Measurements from ENCODE around the gene GNA14. TPM values are rescaled to one million over a fixed set of nuclear protein-coding genes. Genes with fewer than 3 reads are reported as not detected.
"Not testable (repeated sequence)": the region's sequence is repeated elsewhere in the genome, so short reads cannot be mapped to it uniquely, and the experiment has no call there.

The GNA14 gene
- total and polyA plus RNA-seq, 2 of the 8 experiments (the other 6 are each of a cell fraction or from before 2014, with no cell fraction given) = 3.4 to 6.3 TPM

DNA sequence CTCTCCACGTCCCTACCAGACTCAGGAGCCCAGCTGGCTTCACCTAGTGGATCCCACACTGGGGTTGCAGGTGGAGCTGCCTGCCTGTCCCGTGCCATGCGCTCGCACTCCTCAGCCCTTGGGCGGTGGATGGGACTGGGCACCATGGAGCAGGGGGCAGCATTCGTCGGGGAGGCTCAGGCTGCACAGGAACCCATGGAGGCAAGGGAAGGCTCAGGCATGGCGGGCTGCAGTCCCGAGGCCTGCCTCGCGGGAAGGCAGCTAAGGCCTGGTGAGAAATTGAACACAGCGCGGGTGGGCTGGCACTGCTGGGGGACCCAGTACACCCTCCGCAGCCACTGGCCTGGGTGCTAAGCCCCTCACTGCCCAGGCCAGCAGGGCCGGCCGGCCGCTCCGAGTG, 157.8 kb downstream of the GNA14 start:
- H2BK120ac ChIP-seq (replicated peaks; ENCODE audit: low read depth, low read length); H3K56ac ChIP-seq (replicated peaks; ENCODE audit: insufficient read length, low read depth, low read length); H4K5ac ChIP-seq (ENCODE audit: insufficient read length, low read depth, low read length); H3K27me3 ChIP-seq (replicated peaks in 1 of 4; ENCODE audit: control insufficient read depth in 3 of 4, extremely low read depth in 1 of 4, insufficient read depth in 3 of 4, low read length in 3 of 4); H3K23me2 ChIP-seq (ENCODE audit: low read depth, low read length); FAIRE-seq; DNase-seq (ENCODE audit: low read depth in 1 of 2, low spot score in 2 of 2); H4K91ac ChIP-seq (replicated peaks; ENCODE audit: insufficient read length, low read length); H2BK15ac ChIP-seq (ENCODE audit: low read length); H3K9ac ChIP-seq (replicated peaks in 1 of 4; ENCODE audit: extremely low read depth in 1 of 4, low read depth in 3 of 4, low read length in 3 of 4); H2BK5ac ChIP-seq (ENCODE audit: low read depth, low read length); H3K18ac ChIP-seq (ENCODE audit: extremely low read depth, low read length); H3K23ac ChIP-seq (ENCODE audit: insufficient read length); H2AK5ac ChIP-seq (ENCODE audit: low read depth, low read length); H3K4ac ChIP-seq (replicated peaks; ENCODE audit: insufficient read length, low read depth, low read length); H3K27ac ChIP-seq (ENCODE audit: low read depth, low read length); H2AFZ ChIP-seq (ENCODE audit: low read length); H3K14ac ChIP-seq (ENCODE audit: insufficient read length); H3K4me1 ChIP-seq (replicated peaks in 1 of 4; ENCODE audit: control insufficient read depth in 3 of 4, insufficient read depth in 4 of 4, low read length in 3 of 4); H3K79me2 ChIP-seq (ENCODE audit: control insufficient read depth in 1 of 2, insufficient read depth in 2 of 2, low read length in 2 of 2); POLR2A ChIA-PET (ENCODE audit: partially characterized antibody); H3K4me3 ChIP-seq (ENCODE audit: extremely low read depth in 1 of 4, insufficient read depth in 2 of 4, low read depth in 3 of 4, low read length in 4 of 4); H4K20me1 ChIP-seq (replicated peaks in 1 of 2; ENCODE audit: control insufficient read depth in 1 of 2, insufficient read depth in 2 of 2, low read length in 2 of 2); H3K9me3 ChIP-seq (ENCODE audit: insufficient read depth in 2 of 2, low read depth in 1 of 2, low read length in 1 of 2); H3K79me1 ChIP-seq (ENCODE audit: low read depth, low read length); H3K36me3 ChIP-seq (ENCODE audit: control insufficient read depth in 2 of 4, insufficient read depth in 4 of 4, low read length in 3 of 4); H2BK12ac ChIP-seq (ENCODE audit: low read depth, low read length); H4K8ac ChIP-seq (ENCODE audit: extremely low read depth, insufficient read depth, low read length); H3K4me2 ChIP-seq (ENCODE audit: insufficient read depth in 1 of 2, low read depth in 2 of 2, low read length in 2 of 2); H2BK20ac ChIP-seq (ENCODE audit: low read length): not testable (repeated sequence)
- 88% methylated on average over 18 of the region's 18 CpGs; no CpG with 5 or more reads in 1 of the 2 experiments for WGBS, 2 experiments (ENCODE audit: extremely low coverage in 1 of 2, insufficient coverage in 1 of 2, insufficient read length in 1 of 2, insufficient replicate concordance in 2 of 2, low coverage in 1 of 2, low lambda C conversion rate in 2 of 2, missing lambda C conversion rate in 1 of 2)
- CTCF ChIA-PET (ENCODE audit: partially characterized antibody) = interaction anchor here (0.6 to 6.3 kb wide), 12 partner anchors 14 to 275 kb away, joined by 3 to 72 read pairs (median 5); partner anchors contain the start of gene GNA14

- H2BK5ac ChIP-seq (ENCODE audit: low read depth, low read length); H4K5ac ChIP-seq (ENCODE audit: insufficient read length, low read depth, low read length); H3K23ac ChIP-seq (ENCODE audit: insufficient read length); DNase-seq (ENCODE audit: low read depth in 1 of 2, low spot score in 2 of 2); H3K9ac ChIP-seq (replicated peaks in 1 of 4; ENCODE audit: extremely low read depth in 1 of 4, low read depth in 3 of 4, low read length in 3 of 4); H3K4me2 ChIP-seq (ENCODE audit: insufficient read depth in 1 of 2, low read depth in 2 of 2, low read length in 2 of 2); H3K4me3 ChIP-seq (ENCODE audit: extremely low read depth in 1 of 4, insufficient read depth in 2 of 4, low read depth in 3 of 4, low read length in 4 of 4); H3K18ac ChIP-seq (ENCODE audit: extremely low read depth, low read length); H4K20me1 ChIP-seq (replicated peaks in 1 of 2; ENCODE audit: control insufficient read depth in 1 of 2, insufficient read depth in 2 of 2, low read length in 2 of 2); H2BK15ac ChIP-seq (ENCODE audit: low read length); H4K8ac ChIP-seq (ENCODE audit: extremely low read depth, insufficient read depth, low read length); H3K9me3 ChIP-seq (ENCODE audit: insufficient read depth in 2 of 2, low read depth in 1 of 2, low read length in 1 of 2); H4K91ac ChIP-seq (replicated peaks; ENCODE audit: insufficient read length, low read length); H2AFZ ChIP-seq (ENCODE audit: low read length); H3K4me1 ChIP-seq (replicated peaks in 1 of 4; ENCODE audit: control insufficient read depth in 3 of 4, insufficient read depth in 4 of 4, low read length in 3 of 4); H3K79me1 ChIP-seq (ENCODE audit: low read depth, low read length); H3K56ac ChIP-seq (replicated peaks; ENCODE audit: insufficient read length, low read depth, low read length); H3K27me3 ChIP-seq (replicated peaks in 1 of 4; ENCODE audit: control insufficient read depth in 3 of 4, extremely low read depth in 1 of 4, insufficient read depth in 3 of 4, low read length in 3 of 4); FAIRE-seq; H2AK5ac ChIP-seq (ENCODE audit: low read depth, low read length); H2BK120ac ChIP-seq (replicated peaks; ENCODE audit: low read depth, low read length); H3K4ac ChIP-seq (replicated peaks; ENCODE audit: insufficient read length, low read depth, low read length); POLR2A ChIA-PET (ENCODE audit: partially characterized antibody); H3K79me2 ChIP-seq (ENCODE audit: control insufficient read depth in 1 of 2, insufficient read depth in 2 of 2, low read length in 2 of 2); H2BK12ac ChIP-seq (ENCODE audit: low read depth, low read length); H3K14ac ChIP-seq (ENCODE audit: insufficient read length); H2BK20ac ChIP-seq (ENCODE audit: low read length); H3K23me2 ChIP-seq (ENCODE audit: low read depth, low read length); H3K36me3 ChIP-seq (ENCODE audit: control insufficient read depth in 2 of 4, insufficient read depth in 4 of 4, low read length in 3 of 4); H3K27ac ChIP-seq (ENCODE audit: low read depth, low read length): not testable (repeated sequence)
- 92% methylated on average over 21 of the region's 23 CpGs; no CpG with 5 or more reads in 1 of the 2 experiments for WGBS, 2 experiments (ENCODE audit: extremely low coverage in 1 of 2, insufficient coverage in 1 of 2, insufficient read length in 1 of 2, insufficient replicate concordance in 2 of 2, low coverage in 1 of 2, low lambda C conversion rate in 2 of 2, missing lambda C conversion rate in 1 of 2)
- CTCF ChIA-PET (ENCODE audit: partially characterized antibody) = interaction anchor here (0.6 to 6.3 kb wide), 25 partner anchors 9 to 276 kb away, joined by 3 to 72 read pairs (median 3); partner anchors contain the start of gene GNA14
Measured at GRCh38 chr9:77489405-77490163, 158.5 kb downstream of the GNA14 start.

All from H1 (cell line).